ENCODE data around the gene RTTN.

DNA sequence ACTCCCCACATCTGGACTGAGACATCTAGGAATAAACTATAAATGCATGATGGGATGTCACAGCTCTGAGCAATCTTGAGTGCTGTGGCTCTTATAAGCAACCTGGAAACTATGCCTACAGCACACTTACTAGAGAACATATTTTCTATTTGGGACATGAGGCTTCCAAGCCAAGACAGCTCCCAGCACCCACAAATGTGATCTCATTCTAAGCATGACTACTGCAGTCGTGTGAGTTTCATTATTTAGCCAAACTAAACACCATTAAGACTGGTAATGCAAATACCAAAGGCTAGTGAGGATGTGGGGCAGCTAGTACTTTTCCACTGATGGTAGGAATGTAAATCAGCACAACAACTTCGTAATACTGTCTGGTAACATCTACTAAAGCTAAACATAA lies 72.5 kb downstream of the RTTN start:
- TF ChIP-seq SIN3A (IDR thresholded peaks at IDR 0.05; ENCODE audit: borderline replicate concordance, insufficient read depth, low read length): no peak
- no peak for TF ChIP-seq POLR2AphosphoS5 (IDR thresholded peaks at IDR 0.05; ENCODE audit: low read depth, low read length)

All from PFSK-1 (cell line).